ENCODE results near the gene FSCN2.
"Not testable (repeated sequence)": the region's sequence is repeated elsewhere in the genome, so short reads cannot be mapped to it uniquely, and the experiment has no call there.

Gene FSCN2

GRCh38 chr17:81579821-81580321 lies 51.7 kb downstream of the FSCN2 start:
- DNase-seq (ENCODE audit: low read depth), result no peak

DNA sequence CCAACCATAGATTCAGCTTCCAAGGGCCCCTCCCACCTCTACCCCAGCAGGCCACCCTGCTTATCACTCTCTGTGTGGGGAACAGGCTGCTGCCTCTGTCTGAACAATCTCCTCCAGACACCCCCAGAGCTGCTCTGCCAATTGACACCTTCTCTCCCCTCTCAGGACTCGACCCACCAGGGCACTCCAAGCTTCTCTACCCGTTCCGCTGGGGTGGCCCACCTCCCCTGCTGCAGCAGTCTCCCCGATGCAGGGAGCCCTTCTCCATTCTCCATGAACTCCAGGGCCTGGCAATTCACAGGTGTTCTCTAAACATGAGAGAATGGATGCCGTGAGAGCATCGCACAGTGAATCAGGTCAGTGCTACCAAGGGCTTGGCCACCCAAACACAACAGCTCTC lies 52.3 kb downstream of the FSCN2 start:
- no peak for DNase-seq (ENCODE audit: low read depth)

DNA sequence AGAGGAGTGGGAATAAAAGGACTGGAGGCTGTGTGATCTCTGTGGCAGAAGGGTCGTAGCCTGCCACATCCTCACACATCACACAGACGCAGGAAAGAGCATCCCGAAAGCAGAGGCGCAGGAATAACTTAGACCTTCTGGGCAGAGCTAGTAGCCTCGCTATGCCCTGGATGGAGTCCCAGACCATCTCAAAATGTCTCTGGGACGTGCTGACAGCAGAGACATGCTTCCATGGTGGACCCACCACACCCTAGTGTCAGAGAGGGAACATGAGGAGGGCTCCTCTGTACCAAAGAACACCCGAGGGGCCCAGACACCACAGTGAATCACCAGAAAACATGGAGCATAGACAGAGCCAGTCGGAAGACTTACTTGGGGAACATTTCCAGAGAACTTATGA lies 53.6 kb downstream of the FSCN2 start:
- DNase-seq (ENCODE audit: low read depth), result no peak

DNA sequence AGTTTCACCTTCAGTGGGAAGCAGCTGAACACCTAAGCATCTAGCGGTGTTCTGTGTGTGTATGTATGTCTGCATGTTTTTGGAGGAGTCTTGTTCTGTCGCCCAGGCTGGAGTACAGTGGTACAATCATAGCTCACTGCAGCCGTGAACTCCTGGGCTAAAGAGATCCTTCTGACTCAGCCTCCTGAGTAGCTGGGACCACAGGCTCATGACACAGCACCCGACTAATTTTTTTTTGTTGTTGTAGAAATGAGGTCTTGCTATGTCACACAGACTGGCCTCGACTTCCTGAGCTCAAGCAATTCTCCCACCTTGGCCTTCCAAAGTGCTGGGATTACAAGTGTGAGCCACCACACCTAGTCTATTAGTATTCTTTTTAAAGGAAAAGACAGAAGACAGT lies 54.2 kb downstream of the FSCN2 start:
- DNase-seq (ENCODE audit: low read depth), result no peak

- no peak for DNase-seq (ENCODE audit: low read depth)
Observed at GRCh38 chr17:81582749-81583148, 54.6 kb downstream of the FSCN2 start.

- DNase-seq (ENCODE audit: low read depth), result no peak
Observed at GRCh38 chr17:81583589-81584342, 55.6 kb downstream of the FSCN2 start.

DNA sequence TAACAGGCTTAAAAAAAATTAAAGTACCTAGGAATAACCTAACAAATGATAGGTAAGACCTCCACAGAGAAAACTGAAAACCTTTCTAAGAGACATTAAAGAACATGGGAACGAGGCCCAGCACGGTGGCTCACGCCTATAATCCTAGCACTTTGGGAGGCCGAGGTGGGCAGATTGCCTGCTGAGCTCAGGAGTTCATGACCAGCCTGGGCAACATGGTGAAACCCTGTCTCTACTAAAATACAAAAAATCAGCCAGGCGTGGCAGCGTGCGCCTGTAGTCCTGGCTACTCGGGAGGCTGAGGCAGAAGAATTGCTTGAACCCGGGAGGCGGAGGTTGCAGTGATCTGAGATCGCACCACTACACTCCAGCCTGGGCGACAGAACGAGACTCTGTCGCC lies 56.6 kb downstream of the FSCN2 start:
- not testable (repeated sequence) for DNase-seq (ENCODE audit: low read depth)

GRCh38 chr17:81586096-81586495 lies 57.9 kb downstream of the FSCN2 start:
- DNase-seq (ENCODE audit: low read depth), result no peak

Measured in stimulated activated CD8-positive, alpha-beta memory T cell treated with anti-CD3 and anti-CD28 coated beads, Interleukin-15, amount 100 ng/mL, for 24 hours (primary cell).